Hematopoietic multipotent progenitor cell treated with erythropoietin and hydrocortisone succinate and interleukin-3 and kit ligand, for 17 days (in vitro differentiated cells): ENCODE data around the gene TOB2.

Experiments used
- DNase-seq: peaks from one replicate; pipeline ENCODE4 v3.0.0-alpha.2; 2015; ENCODE audit warnings: low spot score

TOB2 gene

GRCh38 chr22:41384128-41384527, 62.5 kb downstream of the TOB2 start:
- no peak for DNase-seq
